SK-N-SH (cell line): ENCODE data around the gene SBF2. TPM values are rescaled to one million over a fixed set of nuclear protein-coding genes. Genes with fewer than 3 reads are reported as not detected.
"Not testable (repeated sequence)": the region's sequence is repeated elsewhere in the genome, so short reads cannot be mapped to it uniquely, and the experiment has no call there.

Experiments used
- CTCF ChIA-PET: fragments of 300-600, 350-600 bp; formaldehyde crosslinking; extraction: SDS; loops from one replicate; lab custom pipeline; 2021; lab: Yijun Ruan, JAX
- POLR2A ChIA-PET: fragments of 350-600 bp; sonication (Branson Sonifier 250); formaldehyde crosslinking; extraction: SDS; loops from one replicate; lab custom pipeline; 2020; ENCODE audit warnings: antibody characterized with exemption, inconsistent platforms; lab: Yijun Ruan, JAX
- DNase-seq: peaks from one replicate; pipeline ENCODE4 v3.0.0; 2012
- H2AFZ ChIP-seq: fragments of 200-600 bp; sonication (generic); 2 replicates; pipeline ENCODE4 v1.8.1; 2016; ENCODE audit warnings: antibody characterized with exemption, mild to moderate bottlenecking, low read depth
- H3F3A ChIP-seq: fragments of 200-600 bp; sonication (generic); replicated peaks from 2 replicates; pipeline ENCODE3; 2016; ENCODE audit warnings: antibody characterized with exemption, mild to moderate bottlenecking; ENCODE audit not compliant: insufficient read depth
- H3K27ac ChIP-seq, 2 experiments: fragments of 200-500 bp in 1 of 2; fragments of 200-600 bp in 1 of 2; sonication (Bioruptor generic) in 1 of 2; sonication (generic), shearing (Covaris generic) in 1 of 2; 2 replicates each; pipeline versions ENCODE4 v1.5.1 to v1.6.1; 2014 to 2016; ENCODE audit warnings: low read depth in 2 of 2, inconsistent platforms in 1 of 2, low read length in 1 of 2, mild to moderate bottlenecking in 1 of 2, mixed read lengths in 1 of 2
- H3K27me3 ChIP-seq: fragments of 200-600 bp; sonication (generic), shearing (Covaris generic); 2 replicates; pipeline ENCODE4 v1.6.1; 2016; ENCODE audit warnings: mixed run types; ENCODE audit not compliant: insufficient read depth
- H3K36me3 ChIP-seq, 2 experiments: fragments of 200-500 bp in 1 of 2; fragments of 200-600 bp in 1 of 2; sonication (Bioruptor generic) in 1 of 2; sonication (generic) in 1 of 2; replicated peaks in 1 of 2; 2 replicates each; pipeline versions ENCODE3 to v1.5.1; 2014 to 2016; ENCODE audit warnings: low read length in 1 of 2, mild to moderate bottlenecking in 1 of 2; ENCODE audit not compliant: insufficient read depth in 2 of 2, control insufficient read depth in 1 of 2
- H3K4me1 ChIP-seq, 2 experiments: fragments of 200-500 bp in 1 of 2; fragments of 200-600 bp in 1 of 2; sonication (Bioruptor generic) in 1 of 2; sonication (generic), shearing (Covaris generic) in 1 of 2; 2 replicates each; pipeline versions ENCODE4 v1.5.1 to v1.6.1; 2014 to 2016; ENCODE audit warnings: low read depth in 1 of 2, low read length in 1 of 2, mixed run types in 1 of 2; ENCODE audit not compliant: insufficient read depth in 2 of 2, control insufficient read depth in 1 of 2
- H3K4me2 ChIP-seq: fragments of 200-600 bp; sonication (generic), shearing (Covaris generic); 2 replicates; pipeline ENCODE4 v1.6.1; 2017; ENCODE audit warnings: mixed run types
- H3K4me3 ChIP-seq, 2 experiments: fragments of 200-500 bp in 1 of 2; fragments of 200-600 bp in 1 of 2; sonication (Bioruptor generic) in 1 of 2; sonication (generic), shearing (Covaris generic) in 1 of 2; 2 replicates each; pipeline versions ENCODE4 v1.5.1 to v1.8.1; 2014 to 2016; ENCODE audit warnings: low read depth in 2 of 2, inconsistent platforms in 1 of 2, low read length in 1 of 2, mild to moderate bottlenecking in 1 of 2, mixed read lengths in 1 of 2, moderate library complexity in 1 of 2
- H3K79me2 ChIP-seq: fragments of 200-600 bp; sonication (generic); 2 replicates; pipeline ENCODE4 v1.8.1; 2017; ENCODE audit warnings: mild to moderate bottlenecking; ENCODE audit not compliant: insufficient read depth
- H3K9ac ChIP-seq: fragments of 200-600 bp; sonication (generic); 2 replicates; pipeline ENCODE4 v1.6.1; 2017; ENCODE audit warnings: mixed run types
- H3K9me2 ChIP-seq: fragments of 200-600 bp; sonication (generic); 2 replicates; pipeline ENCODE4 v1.6.1; 2017; ENCODE audit warnings: mixed run types
- H3K9me3 ChIP-seq: fragments of 200-600 bp; sonication (generic); 2 replicates; pipeline ENCODE4 v1.6.1; 2017; ENCODE audit warnings: mixed run types, mild to moderate bottlenecking, moderate library complexity
- H4K20me1 ChIP-seq: fragments of 200-600 bp; sonication (generic); 2 replicates; pipeline ENCODE4 v1.6.1; 2017; ENCODE audit warnings: mild to moderate bottlenecking, mixed run types; ENCODE audit not compliant: insufficient read depth
- EP300 ChIP-seq, 2 experiments: IDR thresholded peaks; 2 replicates each; pipeline versions ENCODE4 v1.4.0 to v1.6.1; 2012; ENCODE audit warnings: borderline replicate concordance in 1 of 2, low read depth in 1 of 2, low read length in 1 of 2
- FOSL2 ChIP-seq: IDR thresholded peaks from 2 replicates; pipeline ENCODE4 v1.4.0; 2012; ENCODE audit warnings: low read depth, mild to moderate bottlenecking, moderate library complexity, borderline replicate concordance
- GABPA ChIP-seq: IDR thresholded peaks from 2 replicates; pipeline ENCODE4 v1.4.0; 2012; ENCODE audit warnings: low read depth, mild to moderate bottlenecking
- GATA2 ChIP-seq: sonication (generic); formaldehyde crosslinking; IDR thresholded peaks from 2 replicates; pipeline ENCODE4 v1.5.0; 2020; ENCODE audit warnings: mild to moderate bottlenecking, missing genetic modification reagents
- JUND ChIP-seq: IDR thresholded peaks from 2 replicates; pipeline ENCODE4 v1.4.0; 2012
- RXRA ChIP-seq: IDR thresholded peaks from 2 replicates; pipeline ENCODE4 v1.4.0; 2012; ENCODE audit warnings: low read depth, mild to moderate bottlenecking, borderline replicate concordance
- TCF12 ChIP-seq: IDR thresholded peaks from 2 replicates; pipeline ENCODE4 v1.4.0; 2012
- TEAD4 ChIP-seq: IDR thresholded peaks from 2 replicates; pipeline ENCODE4 v1.4.0; 2012; ENCODE audit warnings: mild to moderate bottlenecking, borderline replicate concordance; ENCODE audit not compliant: insufficient read depth
- WGBS: methylation state at CpG from one replicate; pipeline ENCODE4 v1.1.6; 2017; ENCODE audit warnings: low lambda C conversion rate; 5-methylcytosine and 5-hydroxymethylcytosine counted together
- polyA plus RNA-seq, 3 experiments: library from polyadenylated mRNA; depleted of rRNA; stranded (reverse); fragments of >200 nt; gene quantifications; 2 replicates each; pipeline ENCODE4 v1.2.3, GENCODE V29; 2012
- TF ChIP-seq, protein P1 (sequence below): fragments of 150-350 bp; IDR thresholded peaks from 2 replicates; pipeline ENCODE4 v1.6.1; 2017; ENCODE audit warnings: antibody characterized with exemption, low read length, low read depth, borderline replicate concordance
- TF ChIP-seq, protein P2 (sequence below): IDR thresholded peaks from 2 replicates; pipeline ENCODE4 v1.4.0; 2012; ENCODE audit warnings: low read depth, borderline replicate concordance
- TF ChIP-seq, protein P3 (sequence below): IDR thresholded peaks from 2 replicates; pipeline ENCODE4 v1.4.0; 2012; ENCODE audit warnings: low read depth
- TF ChIP-seq, protein P4 (sequence below): IDR thresholded peaks from 2 replicates; pipeline ENCODE4; 2012
- TF ChIP-seq, protein P5 (sequence below): fragments of 200-600 bp; sonication (generic); IDR thresholded peaks from 2 replicates; pipeline ENCODE4 v1.6.1; 2017; ENCODE audit warnings: antibody characterized with exemption, mild to moderate bottlenecking, moderate library complexity

The SBF2 gene
- polyA plus RNA-seq, 1 of the 3 experiments (the other 2 are of a cell fraction) = 23.0 TPM

DNA sequence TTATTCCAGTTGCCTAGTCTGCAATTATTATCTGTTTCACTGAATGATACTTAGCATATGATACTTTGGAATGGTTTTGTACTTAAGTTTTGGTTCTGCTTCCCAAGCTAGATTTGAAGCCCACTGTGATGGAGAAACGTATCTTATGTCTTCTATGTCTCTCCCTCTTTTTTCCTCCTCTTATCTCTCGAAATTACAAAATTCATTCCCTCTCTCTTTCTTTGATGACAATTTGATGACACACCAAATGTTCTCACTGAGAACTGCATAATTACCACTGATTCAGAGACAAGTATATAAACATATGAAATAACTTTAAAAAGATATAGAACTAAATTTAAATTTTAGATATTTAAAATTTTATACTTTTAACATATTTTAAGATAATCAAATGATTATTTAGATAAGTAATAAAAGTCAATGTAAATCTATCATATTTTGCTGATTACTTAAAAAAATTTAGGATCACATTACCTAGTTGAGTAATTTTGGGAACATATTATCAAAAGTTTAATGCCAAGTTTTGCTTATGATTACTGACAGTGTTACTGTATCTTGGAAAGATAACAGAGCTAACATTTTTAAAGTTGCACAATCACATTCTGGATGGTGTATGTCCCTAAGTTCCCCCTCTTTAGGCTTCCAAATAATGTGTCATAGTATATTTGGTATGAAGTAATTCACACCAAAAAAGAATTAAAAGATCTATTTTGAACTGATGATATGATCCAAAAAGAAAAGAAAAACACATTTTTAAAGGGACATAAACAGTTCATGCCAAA lies 255.3 kb downstream of the SBF2 start:
- H3K79me2 ChIP-seq = peaks cover 4% of the 10 kb centered on the region
- no peaks in the 10 kb centered on the region for H3K9me3 ChIP-seq
- POLR2A ChIA-PET = no interaction called here
- H3K36me3 ChIP-seq = peaks cover 10 to 34% of the 10 kb centered on the region in 2 experiments
- CTCF ChIA-PET = interaction anchor here (1.0 to 1.8 kb wide), 2 partner anchors 30 to 38 kb away, joined by 3 to 5 read pairs; no protein-coding TSS in a partner anchor
- H3K27ac ChIP-seq = no peak overlapping the region; a peak in 1 of 4 replicates
- no peak overlapping the region for H2AFZ ChIP-seq
- no peak overlapping the region for H3K4me3 ChIP-seq
- H3K4me1 ChIP-seq = no peaks in the 10 kb centered on the region; a peak in 1 of 4 replicates
- H3K4me2 ChIP-seq = no peak overlapping the region
- H3F3A ChIP-seq = peaks cover 17% of the 10 kb centered on the region
- no peak overlapping the region for H3K9ac ChIP-seq
- TF ChIP-seq, protein P1, sequence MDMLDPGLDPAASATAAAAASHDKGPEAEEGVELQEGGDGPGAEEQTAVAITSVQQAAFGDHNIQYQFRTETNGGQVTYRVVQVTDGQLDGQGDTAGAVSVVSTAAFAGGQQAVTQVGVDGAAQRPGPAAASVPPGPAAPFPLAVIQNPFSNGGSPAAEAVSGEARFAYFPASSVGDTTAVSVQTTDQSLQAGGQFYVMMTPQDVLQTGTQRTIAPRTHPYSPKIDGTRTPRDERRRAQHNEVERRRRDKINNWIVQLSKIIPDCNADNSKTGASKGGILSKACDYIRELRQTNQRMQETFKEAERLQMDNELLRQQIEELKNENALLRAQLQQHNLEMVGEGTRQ = no peak
- no peak for TF ChIP-seq TCF12
- TF ChIP-seq RXRA = no peak
- TF ChIP-seq TEAD4 = no peak
- no peak for TF ChIP-seq GATA2
- DNase-seq = no peak
- H3K9me2 ChIP-seq = no peaks in the 10 kb centered on the region
- WGBS = 97% methylated on average over 2 of the region's 2 CpGs
- H4K20me1 ChIP-seq = no peaks in the 10 kb centered on the region
- H3K27me3 ChIP-seq = no peaks in the 10 kb centered on the region

DNA sequence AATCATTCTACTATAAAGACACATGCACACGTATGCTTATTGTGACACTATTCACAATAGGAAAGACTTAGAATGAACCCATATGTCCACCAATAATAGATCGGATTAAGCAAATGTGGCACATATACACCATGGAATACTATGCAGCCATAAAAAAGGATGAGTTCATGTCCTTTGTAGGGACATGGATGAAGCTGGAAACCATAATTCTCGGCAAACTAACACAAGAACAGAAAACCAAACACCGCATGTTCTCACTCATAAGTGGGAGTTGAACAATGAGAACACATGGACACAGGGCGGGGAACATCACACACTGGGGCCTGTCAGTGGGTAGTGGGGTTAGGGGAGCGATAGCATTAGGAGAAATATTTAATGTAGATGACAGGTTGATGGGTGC lies 258.1 kb downstream of the SBF2 start:
- CTCF ChIA-PET, H3K4me2 ChIP-seq, H3K79me2 ChIP-seq, POLR2A ChIA-PET, DNase-seq, H2AFZ ChIP-seq, H3K9ac ChIP-seq, H3K9me2 ChIP-seq, H4K20me1 ChIP-seq, H3K4me3 ChIP-seq, H3K27me3 ChIP-seq, H3K27ac ChIP-seq, H3K9me3 ChIP-seq: not testable (repeated sequence)
- Histone ChIP-seq H3K36me3 (peaks cover 2 to 18% of the 10 kb centered on the region in 2 experiments), H3F3A (peaks cover 32% of the 10 kb centered on the region), H3K4me1 (peaks cover 8 to 15% of the 10 kb centered on the region in 2 experiments; a peak in 3 of 4 replicates)
- WGBS = 91% methylated on average over 6 of the region's 6 CpGs

DNA sequence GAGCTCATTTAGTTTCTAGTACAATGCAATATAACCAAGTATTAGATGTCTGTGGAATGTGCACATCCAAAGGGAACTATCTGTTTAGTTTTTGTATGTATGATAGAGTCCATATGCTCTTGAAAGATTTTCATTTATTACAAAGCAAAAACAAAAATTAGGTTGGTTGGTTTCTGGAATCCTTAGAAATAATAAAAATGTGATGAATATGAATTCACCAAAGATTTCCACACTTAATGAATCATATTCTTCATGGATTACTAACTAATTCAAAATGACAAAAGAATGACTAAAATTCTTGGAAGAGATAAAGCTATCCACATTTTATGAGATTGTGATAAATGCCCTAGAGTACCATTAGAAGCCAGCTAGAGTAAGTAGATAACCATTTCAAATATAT lies 261.1 kb downstream of the SBF2 start:
- no peak overlapping the region for H2AFZ ChIP-seq
- H3K4me3 ChIP-seq = 0 out of 4 replicates have a peak overlapping the region, but pooled peaks of 1 of the 2 experiments have one; percentile 13
- peaks cover 0 to 2% of the 10 kb centered on the region in 2 experiments for H3K36me3 ChIP-seq
- H3K27me3 ChIP-seq = no peaks in the 10 kb centered on the region
- peaks cover 8 to 34% of the 10 kb centered on the region in 2 experiments; a peak in 3 of 4 replicates for H3K4me1 ChIP-seq
- H3K9me3 ChIP-seq = no peaks in the 10 kb centered on the region
- peaks cover 23% of the 10 kb centered on the region for H3F3A ChIP-seq
- DNase-seq = no peak
- CTCF ChIA-PET = interaction anchor here (1.2 to 1.5 kb wide), 3 partner anchors 11 to 275 kb away, joined by 3 to 5 read pairs (median 4); no protein-coding TSS in a partner anchor
- H3K4me2 ChIP-seq = peak overlapping the region; percentile 15; the same call in 1 of the 2 replicates
- peak overlapping the region; percentile 11 to 99; a peak in 3 of 4 replicates for H3K27ac ChIP-seq
- POLR2A ChIA-PET = no interaction called here
- peak; percentile 62 for TF ChIP-seq TCF12
- peak in 1 of 2 experiments; percentile 29; a peak in 1 of 4 replicates for TF ChIP-seq EP300 (IDR thresholded peaks at IDR 0.05; ENCODE audit: borderline replicate concordance in 1 of 2, low read depth in 1 of 2, low read length in 1 of 2)
- TF ChIP-seq, protein P2, sequence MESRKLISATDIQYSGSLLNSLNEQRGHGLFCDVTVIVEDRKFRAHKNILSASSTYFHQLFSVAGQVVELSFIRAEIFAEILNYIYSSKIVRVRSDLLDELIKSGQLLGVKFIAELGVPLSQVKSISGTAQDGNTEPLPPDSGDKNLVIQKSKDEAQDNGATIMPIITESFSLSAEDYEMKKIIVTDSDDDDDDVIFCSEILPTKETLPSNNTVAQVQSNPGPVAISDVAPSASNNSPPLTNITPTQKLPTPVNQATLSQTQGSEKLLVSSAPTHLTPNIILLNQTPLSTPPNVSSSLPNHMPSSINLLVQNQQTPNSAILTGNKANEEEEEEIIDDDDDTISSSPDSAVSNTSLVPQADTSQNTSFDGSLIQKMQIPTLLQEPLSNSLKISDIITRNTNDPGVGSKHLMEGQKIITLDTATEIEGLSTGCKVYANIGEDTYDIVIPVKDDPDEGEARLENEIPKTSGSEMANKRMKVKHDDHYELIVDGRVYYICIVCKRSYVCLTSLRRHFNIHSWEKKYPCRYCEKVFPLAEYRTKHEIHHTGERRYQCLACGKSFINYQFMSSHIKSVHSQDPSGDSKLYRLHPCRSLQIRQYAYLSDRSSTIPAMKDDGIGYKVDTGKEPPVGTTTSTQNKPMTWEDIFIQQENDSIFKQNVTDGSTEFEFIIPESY = no peak
- TF ChIP-seq, protein P3, sequence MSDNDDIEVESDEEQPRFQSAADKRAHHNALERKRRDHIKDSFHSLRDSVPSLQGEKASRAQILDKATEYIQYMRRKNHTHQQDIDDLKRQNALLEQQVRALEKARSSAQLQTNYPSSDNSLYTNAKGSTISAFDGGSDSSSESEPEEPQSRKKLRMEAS = no peak
- no peak for TF ChIP-seq TEAD4
- TF ChIP-seq FOSL2 = peak; percentile 55; the same call in 1 of the 2 replicates
- peak; percentile 59 for TF ChIP-seq JUND
- TF ChIP-seq GABPA = no peak
- TF ChIP-seq, protein P4, sequence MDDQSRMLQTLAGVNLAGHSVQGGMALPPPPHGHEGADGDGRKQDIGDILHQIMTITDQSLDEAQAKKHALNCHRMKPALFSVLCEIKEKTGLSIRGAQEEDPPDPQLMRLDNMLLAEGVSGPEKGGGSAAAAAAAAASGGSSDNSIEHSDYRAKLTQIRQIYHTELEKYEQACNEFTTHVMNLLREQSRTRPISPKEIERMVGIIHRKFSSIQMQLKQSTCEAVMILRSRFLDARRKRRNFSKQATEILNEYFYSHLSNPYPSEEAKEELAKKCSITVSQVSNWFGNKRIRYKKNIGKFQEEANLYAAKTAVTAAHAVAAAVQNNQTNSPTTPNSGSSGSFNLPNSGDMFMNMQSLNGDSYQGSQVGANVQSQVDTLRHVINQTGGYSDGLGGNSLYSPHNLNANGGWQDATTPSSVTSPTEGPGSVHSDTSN = peak; percentile 87
- TF ChIP-seq, protein P5, sequence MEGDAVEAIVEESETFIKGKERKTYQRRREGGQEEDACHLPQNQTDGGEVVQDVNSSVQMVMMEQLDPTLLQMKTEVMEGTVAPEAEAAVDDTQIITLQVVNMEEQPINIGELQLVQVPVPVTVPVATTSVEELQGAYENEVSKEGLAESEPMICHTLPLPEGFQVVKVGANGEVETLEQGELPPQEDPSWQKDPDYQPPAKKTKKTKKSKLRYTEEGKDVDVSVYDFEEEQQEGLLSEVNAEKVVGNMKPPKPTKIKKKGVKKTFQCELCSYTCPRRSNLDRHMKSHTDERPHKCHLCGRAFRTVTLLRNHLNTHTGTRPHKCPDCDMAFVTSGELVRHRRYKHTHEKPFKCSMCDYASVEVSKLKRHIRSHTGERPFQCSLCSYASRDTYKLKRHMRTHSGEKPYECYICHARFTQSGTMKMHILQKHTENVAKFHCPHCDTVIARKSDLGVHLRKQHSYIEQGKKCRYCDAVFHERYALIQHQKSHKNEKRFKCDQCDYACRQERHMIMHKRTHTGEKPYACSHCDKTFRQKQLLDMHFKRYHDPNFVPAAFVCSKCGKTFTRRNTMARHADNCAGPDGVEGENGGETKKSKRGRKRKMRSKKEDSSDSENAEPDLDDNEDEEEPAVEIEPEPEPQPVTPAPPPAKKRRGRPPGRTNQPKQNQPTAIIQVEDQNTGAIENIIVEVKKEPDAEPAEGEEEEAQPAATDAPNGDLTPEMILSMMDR = no peak
- no peaks in the 10 kb centered on the region for H3K9me2 ChIP-seq
- H3K9ac ChIP-seq = no peak overlapping the region; the same call in 1 of the 2 replicates
- H3K79me2 ChIP-seq = no peaks in the 10 kb centered on the region
- peaks cover 6% of the 10 kb centered on the region; the same call in 1 of the 2 replicates for H4K20me1 ChIP-seq
